Smooth muscle cell (in vitro differentiated cells): ENCODE data around the gene LYST. TPM values are rescaled to one million over a fixed set of nuclear protein-coding genes. Genes with fewer than 3 reads are reported as not detected.
A peak's percentile ranks its signal among the peaks of the same experiment; 100 is the strongest.

Source experiments
- DNase-seq: peaks from one replicate; lab custom pipeline; 2025; ENCODE audit not compliant: unreplicated experiment; lab: John Stamatoyannopoulos, UW
- H2AFZ ChIP-seq: fragments of 200-600 bp; sonication (generic); 2 replicates; pipeline ENCODE4 v1.6.0; 2016; ENCODE audit warnings: antibody characterized with exemption, low read depth, mild to moderate bottlenecking
- H3F3A ChIP-seq: fragments of 200-600 bp; sonication (generic); 2 replicates; pipeline ENCODE4 v1.6.0; 2017; ENCODE audit warnings: antibody characterized with exemption, low read depth
- H3K27ac ChIP-seq: fragments of 200-600 bp; sonication (generic); 2 replicates; pipeline ENCODE4 v1.5.1; 2016; ENCODE audit warnings: low read depth, mild to moderate bottlenecking
- H3K27me3 ChIP-seq: fragments of 200-600 bp; sonication (generic); 2 replicates; pipeline ENCODE4 v1.6.1; 2016; ENCODE audit warnings: low read depth, mild to moderate bottlenecking
- H3K36me3 ChIP-seq: fragments of 200-600 bp; sonication (generic); 2 replicates; pipeline ENCODE4 v1.5.1; 2016; ENCODE audit warnings: low read depth
- H3K4me1 ChIP-seq: fragments of 200-600 bp; sonication (generic); 2 replicates; pipeline ENCODE4 v1.5.1; 2016; ENCODE audit warnings: low read depth
- H3K4me2 ChIP-seq: fragments of 200-600 bp; sonication (generic); 2 replicates; pipeline ENCODE4 v1.6.0; 2016; ENCODE audit warnings: mild to moderate bottlenecking
- H3K4me3 ChIP-seq: fragments of 200-600 bp; sonication (generic); 2 replicates; pipeline ENCODE4 v1.5.1; 2016; ENCODE audit warnings: mild to moderate bottlenecking
- H3K79me2 ChIP-seq: fragments of 200-600 bp; sonication (generic); 2 replicates; pipeline ENCODE4 v1.6.0; 2016; ENCODE audit warnings: low read depth, mild to moderate bottlenecking
- H3K9ac ChIP-seq: fragments of 200-600 bp; sonication (generic); 2 replicates; pipeline ENCODE4 v1.6.0; 2016; ENCODE audit warnings: low read depth
- H3K9me3 ChIP-seq: fragments of 200-600 bp; sonication (generic); replicated peaks from 2 replicates; pipeline ENCODE4 v1.5.1; 2016; ENCODE audit warnings: low read depth
- H4K20me1 ChIP-seq: fragments of 200-600 bp; sonication (generic); 2 replicates; pipeline ENCODE4 v1.6.0; 2016; ENCODE audit warnings: low read depth
- CTCF ChIP-seq: fragments of 200-600 bp; sonication (generic); IDR thresholded peaks from 2 replicates; pipeline ENCODE4 v1.5.1; 2017; ENCODE audit warnings: borderline replicate concordance, mild to moderate bottlenecking, antibody characterized with exemption; ENCODE audit not compliant: insufficient read depth, poor library complexity, severe bottlenecking
- WGBS: methylation state at CpG from one replicate; pipeline ENCODE4 v1.1.7; 2016; ENCODE audit warnings: low lambda C conversion rate; 5-methylcytosine and 5-hydroxymethylcytosine counted together
- polyA plus RNA-seq: library from polyadenylated mRNA; unstranded; fragments of >200 nt; fragmentation: Nextera tagmentation; extraction: Ambion mirVana; gene quantifications from 2 replicates; pipeline ENCODE4 v1.2.1, GENCODE V29; 2016
- total RNA-seq: library from RNA; depleted of rRNA; stranded (reverse); fragments of >200 nt; gene quantifications from 2 replicates; pipeline ENCODE4 v1.2.3, GENCODE V29; 2014

The LYST gene
- total and polyA plus RNA-seq, 2 experiments from 2014 or later, result 2.2 to 13.5 TPM

DNA sequence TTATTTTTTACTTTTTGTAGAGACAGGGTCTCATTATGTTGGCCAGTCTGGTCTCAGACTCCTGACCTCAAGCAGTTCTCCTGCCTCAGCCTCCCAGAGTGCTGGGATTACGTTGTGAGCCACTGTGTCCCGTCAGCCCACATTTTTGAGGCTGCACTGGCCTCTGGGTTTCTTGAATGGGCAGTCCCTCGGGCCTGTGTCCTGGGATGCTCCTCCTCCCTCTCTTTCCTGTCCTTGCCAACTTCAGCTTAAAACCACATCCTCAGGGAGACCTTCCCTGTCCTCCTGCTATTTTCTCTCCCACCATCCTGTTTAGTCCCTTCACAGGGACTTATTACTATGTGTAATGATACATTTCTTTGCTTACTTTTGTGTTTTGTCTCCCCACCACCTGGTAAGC lies 31.4 kb upstream of the LYST start:
- H3K4me1 ChIP-seq, result no peaks in the 10 kb centered on the region
- no peak for TF ChIP-seq CTCF
- no peak overlapping the region for H3K27ac ChIP-seq
- no peaks in the 10 kb centered on the region for H3K9me3 ChIP-seq
- H3K27me3 ChIP-seq, result no peaks in the 10 kb centered on the region
- no peaks in the 10 kb centered on the region for H3K36me3 ChIP-seq
- no peak for DNase-seq
- peaks cover 5% of the 10 kb centered on the region for H3F3A ChIP-seq
- H4K20me1 ChIP-seq, result no peaks in the 10 kb centered on the region
- H3K4me3 ChIP-seq, result no peak overlapping the region
- H3K4me2 ChIP-seq, result no peak overlapping the region
- H3K9ac ChIP-seq, result no peak overlapping the region
- peak overlapping the region; percentile 21 for H2AFZ ChIP-seq
- H3K79me2 ChIP-seq, result no peaks in the 10 kb centered on the region
- WGBS, result 49% methylated on average over 3 of the region's 3 CpGs

GRCh38 chr1:235893840-235894239 lies 27.1 kb upstream of the LYST start:
- Histone ChIP-seq H4K20me1 (no peaks in the 10 kb centered on the region), H3K9ac (no peak overlapping the region), H3F3A (no peaks in the 10 kb centered on the region), H3K36me3 (no peaks in the 10 kb centered on the region), H3K9me3 (no peaks in the 10 kb centered on the region), H3K79me2 (no peaks in the 10 kb centered on the region), H3K4me2 (no peak overlapping the region), H3K4me3 (no peak overlapping the region), H3K4me1 (no peaks in the 10 kb centered on the region), H3K27me3 (no peaks in the 10 kb centered on the region), H2AFZ (no peak overlapping the region), H3K27ac (no peak overlapping the region)
- 98% methylated on average over 2 of the region's 2 CpGs for WGBS
- TF ChIP-seq CTCF, result no peak
- no peak for DNase-seq

DNA sequence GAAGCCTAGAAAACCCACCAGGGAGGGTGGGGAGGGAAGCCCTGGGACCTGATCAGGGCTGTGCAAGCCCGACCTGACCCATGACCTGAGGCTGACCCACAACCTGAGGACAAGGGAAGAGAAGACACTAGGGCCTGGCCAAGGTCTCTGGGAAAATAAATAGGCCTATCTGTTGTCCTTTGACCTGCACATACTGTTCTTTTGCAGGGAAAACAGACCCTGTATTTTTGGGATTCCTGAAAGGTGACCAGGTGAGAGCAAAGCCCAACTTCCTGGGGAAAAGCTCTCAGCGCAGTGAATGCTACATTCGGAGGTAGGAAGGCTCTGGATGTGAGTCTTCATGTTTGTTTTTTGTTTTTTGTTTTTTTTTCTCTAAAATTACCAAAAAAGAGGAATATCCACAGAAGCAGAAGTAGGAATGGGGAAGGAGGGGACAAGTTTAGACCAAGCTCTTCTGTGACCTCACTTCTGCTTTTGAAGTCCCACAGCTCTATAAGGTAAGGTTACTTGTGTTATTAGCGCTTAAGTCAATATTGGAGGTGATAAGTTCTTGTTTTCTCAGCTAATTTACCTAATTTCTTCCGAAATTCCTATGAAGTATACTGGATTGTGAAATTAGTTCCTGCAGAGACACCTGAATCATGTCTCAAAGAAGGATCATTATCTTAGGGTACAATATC lies 26.2 kb upstream of the LYST start:
- DNase-seq, result no peak
- no peak overlapping the region for H2AFZ ChIP-seq
- no peaks in the 10 kb centered on the region for H3K4me1 ChIP-seq
- no peaks in the 10 kb centered on the region for H4K20me1 ChIP-seq
- no peak overlapping the region for H3K9ac ChIP-seq
- H3K4me2 ChIP-seq, result no peak overlapping the region
- no peaks in the 10 kb centered on the region for H3K36me3 ChIP-seq
- 92% methylated on average over 5 of the region's 5 CpGs for WGBS
- no peaks in the 10 kb centered on the region for H3K27me3 ChIP-seq
- H3K4me3 ChIP-seq, result no peak overlapping the region
- TF ChIP-seq CTCF, result no peak
- no peak overlapping the region for H3K27ac ChIP-seq
- no peaks in the 10 kb centered on the region for H3F3A ChIP-seq
- H3K79me2 ChIP-seq, result no peaks in the 10 kb centered on the region
- no peaks in the 10 kb centered on the region for H3K9me3 ChIP-seq

DNA sequence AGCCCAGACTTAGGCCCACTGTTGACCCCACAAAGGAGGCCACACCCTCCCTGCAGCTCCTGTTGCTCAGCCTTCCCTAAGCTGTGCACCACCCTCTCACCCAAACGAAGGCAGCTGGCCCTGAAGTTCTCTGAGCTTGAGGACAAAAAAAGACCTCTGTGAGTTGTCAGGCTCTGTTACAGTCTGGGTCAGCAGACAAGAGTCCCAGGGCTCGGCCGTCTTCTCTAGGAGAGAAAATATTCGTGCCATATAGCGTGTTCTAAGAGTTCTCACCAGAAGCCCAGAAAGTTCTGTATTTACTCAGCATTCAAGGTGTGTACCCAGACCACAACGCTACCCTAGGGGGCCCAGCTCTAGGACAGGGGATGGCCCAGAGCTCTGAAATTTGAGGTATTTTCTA lies 25.5 kb upstream of the LYST start:
- H3K4me2 ChIP-seq, result no peak overlapping the region
- H3K4me1 ChIP-seq, result no peaks in the 10 kb centered on the region
- no peak overlapping the region for H3K9ac ChIP-seq
- no peaks in the 10 kb centered on the region for H4K20me1 ChIP-seq
- DNase-seq, result no peak
- no peak overlapping the region for H3K27ac ChIP-seq
- H3K9me3 ChIP-seq, result no peaks in the 10 kb centered on the region
- no peak overlapping the region for H3K4me3 ChIP-seq
- no peak overlapping the region for H2AFZ ChIP-seq
- H3K27me3 ChIP-seq, result no peaks in the 10 kb centered on the region
- TF ChIP-seq CTCF, result no peak
- H3F3A ChIP-seq, result no peaks in the 10 kb centered on the region
- 93% methylated on average over 6 of the region's 6 CpGs for WGBS
- no peaks in the 10 kb centered on the region for H3K79me2 ChIP-seq
- no peaks in the 10 kb centered on the region for H3K36me3 ChIP-seq
